Measurements from ENCODE around the gene TRMT10A. TPM values are rescaled to one million over a fixed set of nuclear protein-coding genes. Genes with fewer than 3 reads are reported as not detected.

TRMT10A gene
- total RNA-seq, 4 donors from 2014 or later = 6.0 to 8.1 (median 6.8) TPM; not detected in 1

DNA sequence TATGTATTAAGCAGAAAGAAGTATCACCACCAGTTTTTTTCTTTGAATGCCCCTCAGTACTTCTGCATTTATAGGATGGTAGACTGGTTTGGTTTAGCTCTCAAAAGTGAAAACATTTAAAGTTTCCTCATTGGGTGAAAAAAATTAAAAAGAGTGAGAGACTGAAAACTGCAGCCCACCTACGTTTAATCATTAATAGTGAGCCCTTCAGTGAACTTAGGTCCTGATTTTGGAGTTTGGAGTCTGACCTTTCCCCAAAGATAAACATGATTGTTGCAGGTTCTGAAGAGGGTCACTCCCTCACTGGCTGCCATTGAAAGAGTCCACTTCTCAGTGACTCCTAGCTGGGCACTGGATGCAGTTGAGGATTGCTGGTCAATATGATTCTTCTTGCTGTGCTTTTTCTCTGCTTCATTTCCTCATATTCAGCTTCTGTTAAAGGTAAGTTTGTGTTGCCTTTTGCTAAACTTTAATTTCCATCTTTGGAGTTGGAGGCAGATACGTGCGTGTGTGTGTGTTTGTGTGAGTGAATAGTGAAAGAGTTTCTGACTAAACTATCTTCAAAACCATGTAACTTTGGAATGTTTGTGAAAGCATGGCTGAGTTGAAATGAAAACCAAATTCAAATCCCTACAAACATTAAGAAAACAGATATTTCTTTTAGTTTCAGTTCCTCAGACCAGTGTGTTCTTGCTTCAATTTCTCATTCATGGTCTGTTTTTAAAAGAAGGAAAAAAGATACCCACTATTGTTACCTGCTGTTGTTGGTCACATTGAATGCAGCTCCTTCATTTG lies 10.9 kb upstream of the TRMT10A start, which contains the start of gene MTTP:
TSS of gene MTTP (plus strand) at position 295 of the 795 bp plus-strand sequence. CDS start at position 381, 86 bp downstream.
- no peaks in the 10 kb centered on the region for H3K36me3 ChIP-seq
- peaks cover 17% of the 10 kb centered on the region for H3K27me3 ChIP-seq
- no peak within 1 kb of the TSS for H3K4me3 ChIP-seq
- intact Hi-C loops (cut with DNase I; ENCODE audit: low total_unique reads) (no loop called here), in situ Hi-C loops (cut with MboI; ENCODE audit: low pct_ligation_motif_present in 1 of 4, low pct_unique_long_range_greater_than_20kb in 1 of 4, low sequenced_read_pairs in 3 of 4) (loop anchor here in 2 of 4 donors (25.0 kb wide), 1 partner anchor 313 kb away; the partner anchor contains the start of gene LAMTOR3 (in 2 of the 2))
- H3K9me3 ChIP-seq = no peaks in the 10 kb centered on the region
- H3K4me1 ChIP-seq = peaks cover 0 to 21% (median 10%) of the 10 kb centered on the region in 4 donors
- WGBS, 2 donors (ENCODE audit: low coverage in 1 of 2) = 58 to 81% methylated on average over 3 of the region's 3 CpGs
- no peak for DNase-seq
- peak within 1 kb of the TSS in 3 of 4 donors; percentile 27 to 62 (median 52) for H3K27ac ChIP-seq
- no peak for TF ChIP-seq POLR2AphosphoS5 (IDR thresholded peaks at IDR 0.05)
- TF ChIP-seq POLR2A (IDR thresholded peaks at IDR 0.05) = no peak
- no peak for TF ChIP-seq EP300 (IDR thresholded peaks at IDR 0.05; ENCODE audit: low read depth)
- TF ChIP-seq, protein P1, sequence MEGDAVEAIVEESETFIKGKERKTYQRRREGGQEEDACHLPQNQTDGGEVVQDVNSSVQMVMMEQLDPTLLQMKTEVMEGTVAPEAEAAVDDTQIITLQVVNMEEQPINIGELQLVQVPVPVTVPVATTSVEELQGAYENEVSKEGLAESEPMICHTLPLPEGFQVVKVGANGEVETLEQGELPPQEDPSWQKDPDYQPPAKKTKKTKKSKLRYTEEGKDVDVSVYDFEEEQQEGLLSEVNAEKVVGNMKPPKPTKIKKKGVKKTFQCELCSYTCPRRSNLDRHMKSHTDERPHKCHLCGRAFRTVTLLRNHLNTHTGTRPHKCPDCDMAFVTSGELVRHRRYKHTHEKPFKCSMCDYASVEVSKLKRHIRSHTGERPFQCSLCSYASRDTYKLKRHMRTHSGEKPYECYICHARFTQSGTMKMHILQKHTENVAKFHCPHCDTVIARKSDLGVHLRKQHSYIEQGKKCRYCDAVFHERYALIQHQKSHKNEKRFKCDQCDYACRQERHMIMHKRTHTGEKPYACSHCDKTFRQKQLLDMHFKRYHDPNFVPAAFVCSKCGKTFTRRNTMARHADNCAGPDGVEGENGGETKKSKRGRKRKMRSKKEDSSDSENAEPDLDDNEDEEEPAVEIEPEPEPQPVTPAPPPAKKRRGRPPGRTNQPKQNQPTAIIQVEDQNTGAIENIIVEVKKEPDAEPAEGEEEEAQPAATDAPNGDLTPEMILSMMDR (IDR thresholded peaks at IDR 0.05) = no peak

DNA sequence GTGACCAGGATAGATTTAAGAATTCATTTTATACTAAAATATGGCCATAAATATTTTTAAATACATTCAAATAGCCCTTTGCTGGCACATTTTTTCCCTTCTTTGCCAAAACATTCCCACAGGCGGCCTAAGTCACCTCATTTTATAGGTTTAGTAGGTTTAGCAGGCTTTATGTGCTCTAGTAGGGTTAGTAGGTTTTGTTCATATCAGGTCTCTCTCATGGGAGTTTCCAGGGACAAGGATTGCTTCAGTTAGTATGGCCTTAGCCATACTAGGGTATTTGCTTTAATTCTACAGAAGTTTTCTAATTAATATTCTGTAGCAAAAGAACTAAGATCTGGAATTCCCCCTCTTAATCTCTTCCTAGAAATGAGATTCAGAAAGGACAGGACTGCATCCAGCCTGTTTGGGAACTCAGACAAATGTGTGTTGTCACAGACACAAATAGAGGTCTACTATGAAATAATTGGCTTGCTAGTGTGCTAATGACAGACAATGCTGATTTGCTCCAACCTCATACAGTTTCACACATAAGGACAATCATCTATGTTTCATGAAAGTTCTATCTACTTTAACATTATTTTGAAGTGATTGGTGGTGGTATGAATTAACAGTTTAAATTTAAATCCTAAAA lies 10.0 kb upstream of the TRMT10A start:
- WGBS, 2 donors (ENCODE audit: low coverage in 1 of 2) = 73 to 79% methylated on average over 1 of the region's 1 CpG
- in situ Hi-C loops (cut with MboI; ENCODE audit: low pct_ligation_motif_present in 1 of 4, low pct_unique_long_range_greater_than_20kb in 1 of 4, low sequenced_read_pairs in 3 of 4) = loop anchor here in 2 of 4 donors (25.0 kb wide), 1 partner anchor 313 kb away; the partner anchor contains the start of gene LAMTOR3 (in 2 of the 2)
- H3K9me3 ChIP-seq = no peaks in the 10 kb centered on the region
- intact Hi-C loops (cut with DNase I; ENCODE audit: low total_unique reads) = no loop called here
- peaks cover 17% of the 10 kb centered on the region for H3K27me3 ChIP-seq
- no peaks in the 10 kb centered on the region for H3K36me3 ChIP-seq
- H3K4me3 ChIP-seq = no peak overlapping the region
- DNase-seq = no peak
- H3K27ac ChIP-seq = peak overlapping the region in 3 of 4 donors; percentile 27 to 62 (median 52)
- peaks cover 0 to 16% (median 7%) of the 10 kb centered on the region in 4 donors for H3K4me1 ChIP-seq
- TF ChIP-seq, protein P1 (IDR thresholded peaks at IDR 0.05) = no peak

DNA sequence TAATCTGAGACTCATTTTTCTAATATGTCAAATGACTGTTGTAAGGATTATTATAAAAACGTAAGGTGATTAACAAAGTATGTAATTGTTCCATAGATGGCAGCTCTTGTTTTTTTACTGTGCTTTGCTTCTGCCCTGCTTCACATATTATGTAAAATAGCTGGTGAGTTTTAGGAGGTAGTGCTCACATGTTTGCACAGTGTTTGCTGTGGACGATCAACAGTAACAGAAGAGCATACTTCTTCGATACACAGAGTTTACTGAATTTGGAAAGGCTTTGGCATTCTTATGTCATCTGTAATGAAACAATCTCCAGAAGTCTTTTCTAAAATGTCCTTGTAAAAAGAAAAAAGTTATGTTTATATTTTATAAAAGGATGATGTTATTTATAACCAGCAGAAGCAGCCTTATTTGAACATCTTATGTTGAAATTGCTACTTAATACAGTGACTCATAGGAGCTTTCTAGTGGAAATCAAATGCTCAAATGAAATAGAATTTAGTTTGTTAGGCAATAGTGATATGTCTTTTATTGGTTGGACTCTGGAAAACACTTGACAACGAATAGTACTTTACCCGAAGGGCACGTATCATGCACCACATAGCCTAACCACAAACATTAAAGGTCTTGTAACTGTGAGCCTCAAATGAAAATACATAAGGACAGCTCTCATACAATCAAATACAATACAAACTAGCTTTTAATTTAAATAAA lies 8.8 kb upstream of the TRMT10A start:
- no peak for DNase-seq
- Histone ChIP-seq H3K4me1 (peaks cover 0 to 6% (median 0%) of the 10 kb centered on the region in 4 donors), H3K27ac (peak overlapping the region in 3 of 4 donors; percentile 45 to 62 (median 52)), H3K4me3 (no peak overlapping the region), H3K9me3 (no peaks in the 10 kb centered on the region), H3K27me3 (peaks cover 17% of the 10 kb centered on the region), H3K36me3 (no peaks in the 10 kb centered on the region)
- in situ Hi-C loops (cut with MboI; ENCODE audit: low pct_ligation_motif_present in 1 of 4, low pct_unique_long_range_greater_than_20kb in 1 of 4, low sequenced_read_pairs in 3 of 4) (loop anchor here in 2 of 4 donors (25.0 kb wide), 1 partner anchor 315 kb away; the partner anchor contains the start of gene LAMTOR3 (in 2 of the 2)), intact Hi-C loops (cut with DNase I; ENCODE audit: low total_unique reads) (no loop called here)
- 52 to 64% methylated on average over 6 of the region's 6 CpGs for WGBS, 2 donors (ENCODE audit: low coverage in 1 of 2)
- peak in 2 of 3 donors; percentile 24 to 29 for TF ChIP-seq POLR2AphosphoS5 (IDR thresholded peaks at IDR 0.05)
- no peak for TF ChIP-seq EP300 (IDR thresholded peaks at IDR 0.05; ENCODE audit: low read depth)

DNA sequence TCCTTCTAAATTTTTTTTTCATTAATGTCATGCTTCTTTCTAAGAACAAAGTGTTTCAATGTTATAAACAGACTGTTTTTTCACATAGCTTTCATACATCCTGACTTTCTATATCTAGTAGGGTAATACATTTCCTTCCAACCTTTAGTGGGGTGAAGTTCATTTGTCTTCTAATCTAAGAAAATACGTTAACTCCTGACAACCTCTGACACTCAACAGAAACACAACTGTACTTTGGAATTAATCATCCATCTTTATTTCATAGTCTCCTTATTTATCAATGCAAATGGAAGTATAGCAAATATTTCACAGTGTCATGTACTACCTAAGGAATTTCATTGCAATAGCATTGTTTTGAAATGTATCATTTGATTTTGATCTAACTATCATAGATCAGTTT lies 8.0 kb upstream of the TRMT10A start:
- Histone ChIP-seq H3K4me1 (peaks cover 0 to 6% (median 0%) of the 10 kb centered on the region in 4 donors), H3K9me3 (no peaks in the 10 kb centered on the region), H3K27ac (peak overlapping the region in 3 of 4 donors; percentile 45 to 62 (median 52)), H3K4me3 (no peak overlapping the region), H3K27me3 (peaks cover 17% of the 10 kb centered on the region), H3K36me3 (no peaks in the 10 kb centered on the region)
- WGBS, 2 donors (ENCODE audit: low coverage in 1 of 2) = 33 to 41% methylated on average over 1 of the region's 1 CpG
- TF ChIP-seq POLR2A (IDR thresholded peaks at IDR 0.05) (no peak), POLR2AphosphoS5 (IDR thresholded peaks at IDR 0.05) (no peak), EP300 (IDR thresholded peaks at IDR 0.05; ENCODE audit: low read depth) (no peak)
- TF ChIP-seq, protein P1 (IDR thresholded peaks at IDR 0.05) = no peak
- in situ Hi-C loops (cut with MboI; ENCODE audit: low pct_ligation_motif_present in 1 of 4, low pct_unique_long_range_greater_than_20kb in 1 of 4, low sequenced_read_pairs in 3 of 4) = loop anchor here in 2 of 4 donors (25.0 kb wide), 1 partner anchor 315 kb away; the partner anchor contains the start of gene LAMTOR3 (in 2 of the 2)
- intact Hi-C loops (cut with DNase I; ENCODE audit: low total_unique reads) = no loop called here
- DNase-seq = no peak

Measured in transverse colon (tissue), 4 donors.